Karpas-422 (cell line): ENCODE results near the gene KNCN. TPM values are rescaled to one million over a fixed set of nuclear protein-coding genes. Genes with fewer than 3 reads are reported as not detected.

Experiments used
- DNase-seq: peaks from one replicate; pipeline ENCODE4 v3.0.0-alpha.2; 2015
- H2AFZ ChIP-seq: fragments of 200-600 bp; sonication (generic); 2 replicates; pipeline ENCODE4 v1.6.1; 2014; ENCODE audit warnings: antibody characterized with exemption, low read length, mixed read lengths
- H3K27ac ChIP-seq: fragments of 200-600 bp; sonication (generic); 2 replicates; pipeline ENCODE4 v1.5.1; 2014; ENCODE audit warnings: mild to moderate bottlenecking, low read length, moderate library complexity
- H3K27me3 ChIP-seq: fragments of 200-600 bp; sonication (generic); 2 replicates; pipeline ENCODE4 v1.6.1; 2014; ENCODE audit warnings: low read length, mixed read lengths
- H3K36me3 ChIP-seq: fragments of 200-600 bp; sonication (generic); 2 replicates; pipeline ENCODE4 v1.6.1; 2014; ENCODE audit warnings: low read length, mixed read lengths; ENCODE audit not compliant: insufficient read depth
- H3K4me1 ChIP-seq: fragments of 200-600 bp; sonication (generic); 2 replicates; pipeline ENCODE4 v1.6.1; 2014; ENCODE audit warnings: mild to moderate bottlenecking, low read length, mixed read lengths
- H3K4me2 ChIP-seq: fragments of 200-600 bp; sonication (generic); 2 replicates; pipeline ENCODE4 v1.6.1; 2014; ENCODE audit warnings: low read length, low read depth, mild to moderate bottlenecking; ENCODE audit not compliant: poor library complexity, severe bottlenecking
- H3K4me3 ChIP-seq: fragments of 200-600 bp; sonication (generic); 2 replicates; pipeline ENCODE4 v1.5.1; 2014; ENCODE audit warnings: mild to moderate bottlenecking, antibody characterized with exemption, low read length, mixed read lengths
- H3K79me2 ChIP-seq: fragments of 200-600 bp; sonication (generic); 2 replicates; pipeline ENCODE4 v1.6.1; 2014; ENCODE audit warnings: mild to moderate bottlenecking, low read length, mixed read lengths
- H3K9ac ChIP-seq: fragments of 200-600 bp; sonication (generic); 2 replicates; pipeline ENCODE4 v1.6.0; 2014; ENCODE audit warnings: low read length
- H3K9me2 ChIP-seq: fragments of 200-600 bp; sonication (generic), shearing (Covaris generic); replicated peaks from 2 replicates; pipeline ENCODE4 v1.6.0; 2014; ENCODE audit warnings: mild to moderate bottlenecking, low read length, moderate library complexity; ENCODE audit not compliant: insufficient read depth
- H3K9me3 ChIP-seq: fragments of 300-700, 200-600 bp; sonication (generic); 2 replicates; pipeline ENCODE4 v1.6.1; 2014; ENCODE audit warnings: low read length, mixed read lengths
- H4K20me1 ChIP-seq: fragments of 200-600 bp; sonication (generic); 2 replicates; pipeline ENCODE4 v1.6.1; 2014; ENCODE audit warnings: mild to moderate bottlenecking, antibody characterized with exemption, low read length, low read depth; ENCODE audit not compliant: insufficient read depth
- total RNA-seq: library from RNA; depleted of rRNA; stranded (reverse); fragments of >200 nt; shearing (Covaris generic); gene quantifications from 2 replicates; pipeline ENCODE4 v1.2.3, GENCODE V29; 2014; ENCODE audit warnings: low replicate concordance

The KNCN gene
- total RNA-seq, 1 experiment from 2014 or later: not detected

- no peaks in the 10 kb centered on the region for H3K9me2 ChIP-seq
Measured at GRCh38 chr1:46558966-46559365, 7.5 kb upstream of the KNCN start.

DNA sequence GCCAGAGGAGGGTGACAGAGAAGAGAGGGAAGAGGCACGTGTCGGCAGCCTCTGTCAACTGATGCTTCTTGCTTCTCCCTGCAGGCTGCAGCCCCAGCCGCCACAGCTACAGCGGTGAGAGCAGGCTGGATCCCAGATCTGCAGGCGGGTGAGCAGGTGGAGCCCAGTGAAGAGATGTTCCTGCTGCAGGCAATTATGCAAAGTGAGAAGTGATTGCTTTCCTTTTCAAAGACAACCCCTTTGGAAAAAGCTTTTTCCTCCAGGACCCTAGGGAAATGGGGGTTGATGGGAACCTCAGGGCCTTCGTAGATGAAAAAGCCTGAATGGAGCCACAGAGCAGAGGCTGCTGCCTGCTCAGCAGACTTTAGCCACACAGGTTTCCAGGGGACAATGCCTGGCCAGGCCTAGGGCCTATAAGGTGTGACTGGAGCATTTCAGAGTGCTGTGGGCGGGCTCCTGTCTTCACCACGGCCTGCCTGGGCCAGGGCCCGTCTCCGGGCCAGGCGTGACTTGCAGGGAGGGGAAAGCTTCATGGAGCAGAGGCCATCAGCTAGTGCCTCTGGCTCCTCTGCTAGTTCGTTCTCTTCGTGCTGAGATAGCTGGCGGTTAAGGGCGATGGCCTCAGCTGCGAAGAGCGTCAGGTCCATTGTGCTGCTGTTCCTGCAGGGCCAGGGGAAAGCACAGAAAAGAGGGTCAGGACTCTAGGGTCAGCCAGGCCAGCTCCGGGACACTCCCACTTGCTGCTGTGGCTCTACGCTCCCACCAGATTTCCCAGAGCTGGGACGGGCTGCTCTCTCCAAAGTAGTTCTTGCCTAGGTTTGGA is 6.9 kb upstream of the KNCN start:
- no peaks in the 10 kb centered on the region for H4K20me1 ChIP-seq
- no peak overlapping the region for H3K4me2 ChIP-seq
- no peaks in the 10 kb centered on the region for H3K36me3 ChIP-seq
- H3K27ac ChIP-seq: no peak overlapping the region
- H3K9ac ChIP-seq: no peak overlapping the region
- H3K4me1 ChIP-seq: no peaks in the 10 kb centered on the region
- H3K4me3 ChIP-seq: no peak overlapping the region
- no peaks in the 10 kb centered on the region for H3K9me3 ChIP-seq
- DNase-seq: no peak
- no peaks in the 10 kb centered on the region for H3K27me3 ChIP-seq
- no peaks in the 10 kb centered on the region for H3K79me2 ChIP-seq
- no peaks in the 10 kb centered on the region for H3K9me2 ChIP-seq
- no peak overlapping the region for H2AFZ ChIP-seq

More at GRCh38 chr1:46558966-46559365, 7.5 kb upstream of the KNCN start:
- H3K27ac ChIP-seq: no peak overlapping the region
- H3K36me3 ChIP-seq: no peaks in the 10 kb centered on the region
- no peak overlapping the region for H2AFZ ChIP-seq
- H4K20me1 ChIP-seq: no peaks in the 10 kb centered on the region
- H3K4me1 ChIP-seq: no peaks in the 10 kb centered on the region
- no peaks in the 10 kb centered on the region for H3K27me3 ChIP-seq
- H3K4me3 ChIP-seq: no peak overlapping the region
- no peaks in the 10 kb centered on the region for H3K9me3 ChIP-seq
- H3K79me2 ChIP-seq: no peaks in the 10 kb centered on the region
- no peak overlapping the region for H3K9ac ChIP-seq
- H3K4me2 ChIP-seq: no peak overlapping the region
- no peak for DNase-seq

DNA sequence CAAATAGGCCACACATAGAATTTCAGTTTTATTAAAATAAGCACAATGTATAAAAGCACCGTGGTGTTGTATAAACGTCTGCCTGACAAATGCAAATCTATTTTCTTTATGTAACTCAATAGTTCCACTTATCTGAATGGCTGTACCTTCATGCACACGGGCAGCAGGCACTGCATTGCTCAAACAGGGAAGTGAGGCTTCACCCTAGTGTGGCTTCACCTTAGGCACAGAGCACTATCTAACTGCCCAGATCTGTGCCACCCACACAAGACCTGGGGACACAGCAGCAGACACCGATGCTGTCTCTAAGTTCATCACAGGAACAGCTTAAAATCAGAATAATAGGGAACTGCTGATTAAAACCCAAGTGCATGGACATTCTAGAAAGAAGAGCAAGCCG is 6.0 kb upstream of the KNCN start:
- no peaks in the 10 kb centered on the region for H3K79me2 ChIP-seq
- H3K9ac ChIP-seq: no peak overlapping the region
- no peaks in the 10 kb centered on the region for H4K20me1 ChIP-seq
- H3K9me3 ChIP-seq: no peaks in the 10 kb centered on the region
- no peaks in the 10 kb centered on the region for H3K36me3 ChIP-seq
- H2AFZ ChIP-seq: no peak overlapping the region
- H3K27me3 ChIP-seq: no peaks in the 10 kb centered on the region
- no peaks in the 10 kb centered on the region for H3K4me1 ChIP-seq
- H3K9me2 ChIP-seq: no peaks in the 10 kb centered on the region
- no peak overlapping the region for H3K4me3 ChIP-seq
- DNase-seq: no peak
- no peak overlapping the region for H3K27ac ChIP-seq
- no peak overlapping the region for H3K4me2 ChIP-seq

DNA sequence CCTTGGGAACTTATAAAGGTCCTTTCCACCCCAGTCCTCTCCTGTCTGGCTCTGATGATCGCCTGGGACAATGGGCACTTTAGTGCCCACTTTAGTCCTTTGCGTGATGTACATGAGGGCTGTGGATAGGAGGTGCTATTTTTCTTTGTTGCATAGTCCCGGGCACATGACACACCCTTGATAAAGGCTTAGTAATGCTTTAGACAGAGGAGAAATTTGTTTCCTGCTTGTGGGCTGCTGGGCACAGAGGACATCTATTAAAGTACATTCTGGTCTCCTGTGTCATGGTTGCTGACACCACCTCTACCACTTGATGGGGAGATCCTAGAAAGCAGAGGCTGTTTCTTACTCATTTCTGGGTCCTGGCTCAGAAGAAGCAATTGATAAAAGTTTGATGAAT is 5.4 kb upstream of the KNCN start:
- Histone ChIP-seq H3K79me2 (no peaks in the 10 kb centered on the region), H3K27me3 (no peaks in the 10 kb centered on the region), H3K36me3 (no peaks in the 10 kb centered on the region), H3K4me1 (no peaks in the 10 kb centered on the region), H3K4me3 (no peak overlapping the region), H2AFZ (no peak overlapping the region), H3K27ac (no peak overlapping the region), H3K9me3 (no peaks in the 10 kb centered on the region), H3K4me2 (no peak overlapping the region), H4K20me1 (no peaks in the 10 kb centered on the region), H3K9me2 (no peaks in the 10 kb centered on the region), H3K9ac (no peak overlapping the region)
- no peak for DNase-seq

DNA sequence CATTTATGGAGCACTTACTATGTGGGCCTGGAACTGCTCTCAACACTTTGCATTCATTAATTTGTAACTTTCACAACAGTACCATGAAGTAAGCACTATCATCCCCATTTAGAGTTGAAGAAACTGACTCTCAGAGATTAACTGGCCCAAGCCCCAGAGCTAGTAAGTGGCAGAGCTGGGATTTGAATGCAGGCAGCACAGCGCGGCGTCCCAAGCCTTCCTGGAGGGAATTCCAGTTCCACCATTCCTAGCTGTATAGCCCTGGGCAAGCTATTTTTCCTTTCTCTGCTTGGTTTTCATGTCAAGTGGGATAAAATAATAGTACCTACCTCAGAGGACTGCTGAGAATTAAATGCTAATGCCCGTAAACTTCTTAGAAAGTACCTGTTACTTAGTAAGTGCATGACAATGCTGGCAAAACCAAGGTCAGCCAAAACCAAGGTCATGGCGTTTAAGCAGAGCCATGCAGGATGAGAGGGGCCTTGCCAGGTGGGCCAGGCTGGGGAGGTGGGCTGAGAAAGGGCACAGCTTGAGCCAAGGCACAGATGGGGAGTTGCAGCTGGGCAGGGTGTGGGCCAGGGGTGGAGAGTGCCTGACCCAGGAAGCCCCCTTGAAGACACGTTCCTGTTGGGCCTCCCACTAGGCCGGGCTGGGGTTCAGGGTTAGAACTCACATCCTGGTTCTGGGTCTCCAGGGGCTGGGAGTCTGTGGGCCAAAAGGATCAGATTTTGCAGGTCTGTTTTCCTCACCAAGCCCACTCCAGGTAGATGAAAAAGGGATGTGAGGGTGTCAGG is 4.6 kb upstream of the KNCN start:
- no peaks in the 10 kb centered on the region for H3K9me2 ChIP-seq
- H3K4me3 ChIP-seq: no peak overlapping the region
- H3K9ac ChIP-seq: no peak overlapping the region
- no peaks in the 10 kb centered on the region for H3K27me3 ChIP-seq
- no peak overlapping the region for H3K4me2 ChIP-seq
- no peak overlapping the region for H3K27ac ChIP-seq
- no peaks in the 10 kb centered on the region for H3K4me1 ChIP-seq
- no peak overlapping the region for H2AFZ ChIP-seq
- no peaks in the 10 kb centered on the region for H3K36me3 ChIP-seq
- H3K9me3 ChIP-seq: no peaks in the 10 kb centered on the region
- H4K20me1 ChIP-seq: no peaks in the 10 kb centered on the region
- H3K79me2 ChIP-seq: no peaks in the 10 kb centered on the region
- no peak for DNase-seq

- no peak for DNase-seq
- Histone ChIP-seq H2AFZ (no peak overlapping the region), H3K4me1 (peaks cover under 1% of the 10 kb centered on the region; the same call in 1 of the 2 replicates)
Measured at GRCh38 chr1:46554597-46555381, 3.3 kb upstream of the KNCN start.

GRCh38 chr1:46554236-46554596 is 2.8 kb upstream of the KNCN start:
- no peaks in the 10 kb centered on the region for H3K27me3 ChIP-seq
- H4K20me1 ChIP-seq: no peaks in the 10 kb centered on the region
- H3K9ac ChIP-seq: no peak overlapping the region
- no peaks in the 10 kb centered on the region for H3K79me2 ChIP-seq
- no peak for DNase-seq
- H3K4me1 ChIP-seq: peaks cover 3% of the 10 kb centered on the region; the same call in 1 of the 2 replicates
- H2AFZ ChIP-seq: no peak overlapping the region
- H3K36me3 ChIP-seq: no peaks in the 10 kb centered on the region
- H3K9me3 ChIP-seq: no peaks in the 10 kb centered on the region
- no peak overlapping the region for H3K4me3 ChIP-seq
- H3K9me2 ChIP-seq: no peaks in the 10 kb centered on the region
- no peak overlapping the region for H3K27ac ChIP-seq
- no peak overlapping the region for H3K4me2 ChIP-seq

More at GRCh38 chr1:46554597-46555381, 3.3 kb upstream of the KNCN start:
- H3K79me2 ChIP-seq: no peaks in the 10 kb centered on the region
- H3K27me3 ChIP-seq: no peaks in the 10 kb centered on the region
- no peak overlapping the region for H3K27ac ChIP-seq
- H3K4me3 ChIP-seq: no peak overlapping the region
- no peaks in the 10 kb centered on the region for H3K36me3 ChIP-seq
- no peak overlapping the region for H3K4me2 ChIP-seq
- no peaks in the 10 kb centered on the region for H3K9me2 ChIP-seq
- H3K9ac ChIP-seq: no peak overlapping the region
- H3K9me3 ChIP-seq: no peaks in the 10 kb centered on the region
- no peaks in the 10 kb centered on the region for H4K20me1 ChIP-seq

DNA sequence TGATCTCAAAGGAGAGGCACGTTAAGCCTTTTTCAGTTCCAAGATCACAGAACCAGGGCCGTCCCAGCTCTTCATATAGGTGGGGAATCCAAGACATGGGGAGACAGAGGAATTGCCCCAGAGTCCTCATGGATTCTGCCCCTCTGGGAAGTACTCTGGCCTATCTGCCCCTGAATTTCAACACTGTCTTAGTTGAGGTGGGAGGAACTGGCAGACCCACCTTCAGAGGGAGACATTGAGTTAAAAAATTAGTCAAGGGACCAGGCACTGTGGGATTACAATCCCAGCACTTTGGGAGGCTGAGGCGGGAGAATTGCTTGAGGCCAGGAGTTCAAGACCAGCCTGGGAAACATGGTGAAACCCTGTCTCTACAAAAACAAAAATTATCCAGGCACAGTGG is 2.1 kb upstream of the KNCN start:
- H3K4me2 ChIP-seq: no peak overlapping the region
- no peak overlapping the region for H3K27ac ChIP-seq
- DNase-seq: no peak
- H3K9ac ChIP-seq: no peak overlapping the region
- H3K9me3 ChIP-seq: no peaks in the 10 kb centered on the region
- no peaks in the 10 kb centered on the region for H3K79me2 ChIP-seq
- peaks cover 3% of the 10 kb centered on the region; the same call in 1 of the 2 replicates for H3K4me1 ChIP-seq
- H3K27me3 ChIP-seq: no peaks in the 10 kb centered on the region
- no peak overlapping the region for H2AFZ ChIP-seq
- no peak overlapping the region for H3K4me3 ChIP-seq
- no peaks in the 10 kb centered on the region for H4K20me1 ChIP-seq
- no peaks in the 10 kb centered on the region for H3K9me2 ChIP-seq
- no peaks in the 10 kb centered on the region for H3K36me3 ChIP-seq
